Fibroblast of peridontal ligament (primary cell): Measurements from ENCODE around the gene BPNT1.
"Not testable (repeated sequence)": the region's sequence is repeated elsewhere in the genome, so short reads cannot be mapped to it uniquely, and the experiment has no call there.

Source experiments
- DNase-seq: peaks from one replicate; pipeline ENCODE4 v3.0.0-alpha.2; 2010; ENCODE audit errors: extremely low read depth

The BPNT1 gene

GRCh38 chr1:220077887-220078286, 11.7 kb downstream of the BPNT1 start:
- DNase-seq, result no peak

- no peak for DNase-seq
Measured at GRCh38 chr1:220076861-220077762, 12.5 kb downstream of the BPNT1 start.

GRCh38 chr1:220067269-220068204, 22.1 kb downstream of the BPNT1 start:
- DNase-seq, result peak; percentile 7

GRCh38 chr1:220062629-220063028, 27.0 kb downstream of the BPNT1 start:
- no peak for DNase-seq

- DNase-seq, result no peak
Measured at GRCh38 chr1:220060876-220061275, 28.7 kb downstream of the BPNT1 start.

GRCh38 chr1:220056374-220056773, 33.2 kb downstream of the BPNT1 start:
- DNase-seq, result no peak

GRCh38 chr1:220046052-220046930, 43.3 kb downstream of the BPNT1 start, which contains the start of gene EPRS1:
TSS of gene EPRS1 (minus strand) at chr1:220046505. CDS start at chr1:220046388, 117 bp downstream.
- peak; percentile 97 for DNase-seq

- DNase-seq, result peak; percentile 28
Measured at GRCh38 chr1:220045356-220046051, 44.1 kb downstream of the BPNT1 start.

- peak; percentile 14 for DNase-seq
Measured at GRCh38 chr1:220044678-220045355, 44.8 kb downstream of the BPNT1 start.

GRCh38 chr1:220043646-220044045, 45.9 kb downstream of the BPNT1 start:
- DNase-seq, result no peak

GRCh38 chr1:220040028-220040596, 49.5 kb downstream of the BPNT1 start:
- no peak for DNase-seq

GRCh38 chr1:220038640-220039039, 50.9 kb downstream of the BPNT1 start:
- no peak for DNase-seq

- not testable (repeated sequence) for DNase-seq
Measured at GRCh38 chr1:220037810-220038209, 51.8 kb downstream of the BPNT1 start.

- DNase-seq, result no peak
Measured at GRCh38 chr1:220032911-220033310, 56.7 kb downstream of the BPNT1 start.

- no peak for DNase-seq
Measured at GRCh38 chr1:220031287-220031686, 58.3 kb downstream of the BPNT1 start.

- DNase-seq, result peak; percentile 10
Measured at GRCh38 chr1:220028346-220028895, 61.2 kb downstream of the BPNT1 start.

GRCh38 chr1:220019071-220019470, 70.5 kb downstream of the BPNT1 start:
- DNase-seq, result no peak

- DNase-seq, result peak; percentile 45
Measured at GRCh38 chr1:220013497-220013896, 76.1 kb downstream of the BPNT1 start.

- DNase-seq, result peak; percentile 63
Measured at GRCh38 chr1:220012259-220012658, 77.3 kb downstream of the BPNT1 start.
